ELF-1 (cell line): ENCODE results near the gene FAM20C.

Experiments
- DNase-seq: peaks from one replicate; pipeline ENCODE4 v3.0.0-alpha.2; 2016; ENCODE audit warnings: low read depth, low spot score

FAM20C gene

GRCh38 chr7:302054-302992 is 110.0 kb downstream of the FAM20C start:
- no peak for DNase-seq

- DNase-seq: no peak
Observed at GRCh38 chr7:303425-303824, 111.1 kb downstream of the FAM20C start.

- no peak for DNase-seq
Observed at GRCh38 chr7:303884-304573, 111.7 kb downstream of the FAM20C start.

- DNase-seq: no peak
Observed at GRCh38 chr7:304574-305409, 112.4 kb downstream of the FAM20C start.

- DNase-seq: no peak
Observed at GRCh38 chr7:305410-306151, 113.2 kb downstream of the FAM20C start.

GRCh38 chr7:307970-308369 is 115.6 kb downstream of the FAM20C start:
- no peak for DNase-seq

GRCh38 chr7:309586-310228 is 117.3 kb downstream of the FAM20C start:
- DNase-seq: no peak
